GM19324 (cell line): ENCODE data around the gene SPAG8.

ENCODE experiments used
- ATAC-seq: cut with Tn5 transposase; IDR thresholded peaks from one replicate; pipeline ENCODE4 v1.9.1; 2021; ENCODE audit warnings: mild to moderate bottlenecking, moderate library complexity; ENCODE audit not compliant: unreplicated experiment, low FRiP score

The SPAG8 gene, protein sequence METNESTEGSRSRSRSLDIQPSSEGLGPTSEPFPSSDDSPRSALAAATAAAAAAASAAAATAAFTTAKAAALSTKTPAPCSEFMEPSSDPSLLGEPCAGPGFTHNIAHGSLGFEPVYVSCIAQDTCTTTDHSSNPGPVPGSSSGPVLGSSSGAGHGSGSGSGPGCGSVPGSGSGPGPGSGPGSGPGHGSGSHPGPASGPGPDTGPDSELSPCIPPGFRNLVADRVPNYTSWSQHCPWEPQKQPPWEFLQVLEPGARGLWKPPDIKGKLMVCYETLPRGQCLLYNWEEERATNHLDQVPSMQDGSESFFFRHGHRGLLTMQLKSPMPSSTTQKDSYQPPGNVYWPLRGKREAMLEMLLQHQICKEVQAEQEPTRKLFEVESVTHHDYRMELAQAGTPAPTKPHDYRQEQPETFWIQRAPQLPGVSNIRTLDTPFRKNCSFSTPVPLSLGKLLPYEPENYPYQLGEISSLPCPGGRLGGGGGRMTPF

DNA sequence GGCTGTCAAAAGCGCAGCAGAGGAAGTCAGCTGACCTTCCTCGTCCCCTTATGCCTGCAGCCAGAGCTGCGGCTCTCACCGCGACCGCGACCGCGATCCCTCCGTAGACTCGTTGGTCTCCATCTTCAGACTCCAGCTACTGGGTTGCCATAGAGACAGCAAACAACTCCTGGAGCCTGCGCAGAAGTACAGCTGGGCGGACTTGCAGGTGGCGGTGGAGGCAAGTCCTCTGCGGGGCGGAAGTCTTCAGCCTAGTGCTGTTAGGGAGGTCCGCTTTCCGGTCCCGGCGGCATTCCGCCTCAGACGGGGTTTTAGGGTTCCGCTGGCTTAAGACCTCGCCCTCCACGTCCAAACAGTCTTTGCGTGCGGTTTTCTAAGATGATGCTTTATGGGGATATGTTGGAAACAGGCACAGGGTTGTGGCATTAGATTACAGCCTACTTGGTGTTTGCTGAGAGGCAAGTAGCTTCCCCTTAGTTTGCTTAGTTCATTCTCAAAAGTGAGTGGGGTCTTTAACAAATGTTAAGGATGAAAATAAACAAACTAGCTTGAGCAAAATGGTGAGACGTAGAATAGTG, at the start of gene SPAG8:
Gene SPAG8 (minus strand): TSS at position 238 of the 578 bp plus-strand sequence. CDS start 115 bp downstream, at position 123.
- ATAC-seq: peak; percentile 53

DNA sequence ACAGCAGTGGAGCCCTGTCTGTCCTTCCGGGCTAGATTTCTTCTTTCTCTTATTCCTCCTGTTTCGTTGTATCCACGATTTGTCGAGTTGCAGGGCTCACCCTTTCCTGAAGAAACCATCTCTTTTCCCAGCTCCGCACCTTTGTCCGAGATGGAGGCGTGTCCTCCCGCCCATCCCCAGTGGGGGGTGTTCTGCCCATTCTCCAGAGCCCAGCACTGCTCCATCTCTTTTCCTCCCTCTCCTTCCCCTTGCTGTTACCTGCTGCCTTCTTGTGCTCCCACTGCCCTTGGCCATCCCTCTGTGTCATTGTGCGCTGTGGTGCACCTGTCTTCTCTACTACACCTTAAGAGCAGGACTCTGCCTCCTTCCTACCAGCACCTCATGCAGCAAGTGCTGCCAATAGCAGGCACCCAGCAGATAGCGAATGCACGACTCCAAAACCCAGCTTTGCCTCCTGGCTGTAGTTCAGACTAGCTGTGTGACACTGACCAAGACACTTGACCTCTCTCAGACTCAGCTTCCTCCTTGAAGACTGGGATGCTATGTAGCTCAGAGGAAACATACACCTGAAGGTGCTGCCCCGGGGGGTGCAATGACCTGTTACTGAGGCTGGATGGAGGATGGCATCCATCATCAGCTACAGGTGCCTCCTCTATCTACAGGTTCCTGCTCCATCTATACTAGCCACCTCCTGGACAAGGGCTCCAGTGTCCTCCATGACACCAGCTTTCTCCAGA, 49.3 kb upstream of the SPAG8 start:
- ATAC-seq: no peak

DNA sequence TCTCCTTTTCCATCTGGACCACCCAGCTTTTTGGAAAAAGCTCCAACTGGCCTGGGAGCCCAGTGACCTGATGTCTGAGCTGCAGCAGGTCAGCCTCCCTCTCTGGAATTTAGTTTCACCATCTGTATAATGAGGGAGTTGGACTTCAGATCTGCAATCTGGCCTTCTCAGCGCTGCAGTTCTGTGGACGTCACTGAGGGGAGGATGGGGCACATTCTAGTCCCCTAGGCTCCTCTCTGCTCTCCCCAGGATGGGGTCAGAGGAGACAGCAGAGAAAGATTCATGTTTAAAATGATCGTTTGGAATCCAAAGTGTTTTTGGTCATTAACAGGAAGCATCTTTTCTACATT, 47.9 kb upstream of the SPAG8 start:
- no peak for ATAC-seq

DNA sequence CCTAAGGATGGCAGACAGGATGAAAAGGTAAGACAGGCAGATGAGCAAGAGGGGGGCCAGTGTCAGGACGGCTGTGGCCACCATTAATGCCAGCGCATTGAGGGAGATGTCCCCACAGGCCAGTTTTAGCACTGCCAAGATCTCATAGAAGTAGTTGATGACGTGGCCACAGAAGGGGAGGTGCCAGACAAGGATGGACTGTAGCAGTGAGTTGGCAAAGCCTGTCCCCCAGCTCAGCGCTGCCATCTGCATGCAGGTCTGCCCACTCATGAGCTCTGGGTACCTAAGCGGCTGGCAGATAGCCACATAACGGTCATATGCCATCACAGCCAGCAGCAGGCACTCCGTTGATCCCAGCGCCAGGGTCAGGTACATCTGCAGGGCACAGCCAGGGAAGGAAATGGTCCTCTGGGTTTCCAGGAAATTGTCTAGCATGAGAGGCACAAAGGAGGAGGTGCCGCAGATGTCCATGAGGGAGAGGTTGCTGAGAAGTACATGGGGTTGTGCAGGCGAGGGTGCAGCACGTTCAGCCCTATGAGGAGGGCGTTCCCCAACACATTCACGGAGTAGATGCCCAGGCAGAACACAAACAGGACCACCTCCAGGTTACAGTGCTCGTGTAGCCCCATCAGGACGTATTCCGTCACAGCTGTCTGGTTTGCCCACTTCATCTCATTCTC, 47.4 kb upstream of the SPAG8 start:
- ATAC-seq: no peak

DNA sequence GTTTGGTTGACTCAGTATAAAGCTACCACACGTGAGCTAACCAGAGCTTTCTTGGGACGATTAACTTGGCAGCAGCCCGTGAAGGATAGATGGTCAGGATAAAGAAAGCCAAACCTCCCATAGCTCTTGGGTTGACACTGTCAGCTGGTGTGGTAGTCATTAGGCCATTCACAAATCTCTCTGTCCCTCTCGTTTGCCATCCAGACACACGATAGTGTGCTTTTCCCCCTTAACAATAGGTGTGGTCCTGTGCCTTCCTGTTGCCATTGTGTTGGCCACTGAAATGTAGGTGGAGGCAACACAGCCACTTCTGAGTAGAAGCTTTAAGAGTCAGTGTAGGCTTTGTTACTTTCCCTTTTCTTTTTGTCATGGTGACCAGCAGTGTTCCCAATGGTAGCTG, 46.4 kb upstream of the SPAG8 start:
- no peak for ATAC-seq

DNA sequence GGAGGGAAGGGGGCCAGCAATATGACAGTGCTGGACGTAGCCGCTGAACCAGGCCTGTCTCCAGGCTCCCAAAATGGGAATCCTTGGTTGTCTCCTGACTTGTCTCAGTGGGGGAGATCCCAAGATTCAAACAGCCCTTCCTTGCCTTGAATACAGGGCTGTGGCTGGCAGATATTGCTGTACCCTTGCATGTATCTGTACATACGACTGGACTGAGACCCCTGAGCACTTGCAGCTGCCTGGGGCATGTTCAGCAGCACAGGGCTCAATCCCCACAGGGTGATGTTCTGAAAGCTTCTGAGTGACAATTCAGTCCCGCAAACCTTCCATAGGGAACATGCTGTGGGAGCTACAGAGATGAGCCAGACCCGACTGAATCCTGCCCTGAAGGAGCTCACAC, 44.8 kb upstream of the SPAG8 start:
- ATAC-seq: no peak

DNA sequence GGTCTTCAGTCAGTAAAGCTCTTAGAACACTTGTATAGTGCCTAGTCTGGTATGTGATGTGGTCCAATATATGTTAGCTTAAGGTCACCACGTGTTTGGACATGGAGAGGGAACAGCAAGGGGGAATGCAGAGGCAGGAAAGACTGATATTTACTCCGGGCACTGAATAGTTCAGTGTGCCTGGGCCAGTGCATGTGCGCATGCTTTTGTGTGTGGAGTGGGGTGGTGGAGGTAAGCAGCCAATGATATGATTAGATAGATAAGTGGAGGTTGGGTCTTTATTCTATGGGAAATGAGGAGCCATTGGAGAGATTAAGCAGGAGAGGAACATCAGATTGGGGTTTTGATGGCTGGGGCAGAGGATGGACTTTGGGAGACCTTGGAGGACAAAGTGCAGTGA, 44.1 kb upstream of the SPAG8 start:
- no peak for ATAC-seq

DNA sequence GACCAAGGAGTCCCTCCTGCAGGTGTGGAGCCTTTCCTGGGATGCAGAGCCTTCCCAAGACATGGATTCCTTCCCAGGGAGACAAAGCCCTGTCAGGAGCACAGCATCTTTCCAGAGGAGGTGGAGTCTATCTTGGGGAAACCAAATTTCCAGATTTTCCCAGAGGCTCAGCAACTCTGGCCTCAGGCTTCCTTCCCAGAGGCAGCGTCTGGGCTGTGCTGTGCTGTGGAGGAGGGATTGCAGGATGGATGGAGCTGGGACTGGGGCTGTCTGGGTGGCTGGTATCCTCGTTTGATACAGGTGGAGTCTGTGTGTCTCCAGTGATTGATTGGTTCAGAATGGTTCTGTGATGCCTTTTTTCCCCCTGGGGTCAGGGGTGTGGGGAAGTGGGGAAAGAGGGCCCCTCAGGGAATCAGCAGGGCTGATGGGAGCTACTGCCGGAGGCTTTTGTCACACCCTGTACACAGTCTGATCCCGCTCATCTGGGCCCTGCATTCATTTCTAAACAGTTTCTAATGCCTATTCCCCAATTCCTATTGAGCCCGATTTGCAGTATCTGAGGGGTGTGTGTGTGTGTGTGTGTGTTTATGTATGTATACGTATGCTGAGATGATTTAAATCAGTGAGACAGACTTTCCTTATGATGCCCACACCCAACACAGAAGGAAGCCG, 42.2 kb upstream of the SPAG8 start:
- ATAC-seq: no peak

DNA sequence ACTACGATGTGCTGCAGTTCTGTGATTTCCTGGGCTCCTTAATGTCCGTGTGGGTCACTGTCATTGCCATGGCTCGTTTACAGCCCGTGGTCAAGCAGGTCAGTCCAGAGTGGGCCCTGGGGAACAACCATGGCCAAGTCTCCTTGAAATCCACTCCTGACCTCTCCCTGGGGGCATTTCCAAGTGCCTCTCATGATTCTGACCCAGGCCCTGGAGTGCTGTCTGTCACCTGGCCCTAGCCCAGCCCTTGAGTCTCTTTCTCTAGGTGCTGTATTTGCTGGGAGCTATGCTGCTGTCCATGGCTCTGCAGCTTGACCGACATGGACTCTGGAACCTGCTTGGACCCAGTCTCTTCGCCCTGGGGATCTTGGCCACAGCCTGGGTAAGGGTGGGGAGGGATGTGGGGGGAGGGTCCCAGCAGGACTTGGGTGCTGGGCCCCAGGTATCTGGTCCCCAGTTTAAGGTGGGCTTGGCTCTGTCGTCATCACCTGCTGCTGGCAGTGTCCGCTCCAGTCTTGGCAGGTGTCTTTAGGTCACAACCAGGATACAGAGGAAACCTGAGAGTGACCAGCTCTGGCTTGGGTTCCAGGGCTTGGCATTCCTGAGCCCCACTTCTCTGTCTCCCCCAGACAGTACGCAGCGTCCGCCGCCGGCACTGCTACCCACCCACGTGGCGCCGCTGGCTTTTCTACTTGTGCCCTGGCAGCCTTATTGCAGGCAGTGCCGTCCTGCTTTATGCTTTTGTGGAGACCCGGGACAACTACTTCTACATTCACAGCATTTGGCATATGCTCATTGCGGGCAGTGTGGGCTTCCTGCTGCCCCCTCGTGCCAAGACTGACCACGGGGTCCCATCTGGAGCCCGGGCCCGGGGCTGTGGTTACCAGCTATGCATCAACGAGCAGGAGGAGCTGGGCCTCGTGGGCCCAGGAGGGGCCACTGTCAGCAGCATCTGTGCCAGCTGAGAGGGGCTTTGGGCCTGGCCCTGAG, 41.1 kb upstream of the SPAG8 start:
- no peak for ATAC-seq

DNA sequence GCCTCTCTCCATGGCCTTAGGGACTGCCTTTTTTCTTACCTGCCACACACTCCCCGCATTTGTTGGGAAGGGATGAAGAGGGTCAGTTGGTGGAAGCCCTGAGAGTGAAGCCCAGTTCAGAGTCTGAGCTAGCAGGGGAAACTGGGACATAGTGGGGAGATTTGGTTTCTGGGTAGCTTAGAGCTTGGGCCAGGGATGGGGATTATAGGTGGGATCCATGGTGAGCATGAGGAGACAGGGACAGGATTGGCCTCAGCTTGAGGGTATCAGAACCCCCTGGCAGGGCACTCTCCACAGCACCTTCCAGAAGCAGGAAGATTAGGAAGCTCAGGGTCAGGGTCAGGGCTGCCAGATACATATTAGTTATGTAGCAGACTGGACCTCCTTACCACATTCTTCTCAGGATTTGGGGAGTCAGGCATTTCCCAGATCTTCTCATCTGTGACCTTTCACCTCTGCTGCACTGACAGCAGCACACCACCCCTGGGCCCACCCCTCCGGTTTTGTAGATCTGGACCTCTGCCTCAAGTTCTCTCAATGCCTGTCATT, 40.3 kb upstream of the SPAG8 start:
- ATAC-seq: no peak

DNA sequence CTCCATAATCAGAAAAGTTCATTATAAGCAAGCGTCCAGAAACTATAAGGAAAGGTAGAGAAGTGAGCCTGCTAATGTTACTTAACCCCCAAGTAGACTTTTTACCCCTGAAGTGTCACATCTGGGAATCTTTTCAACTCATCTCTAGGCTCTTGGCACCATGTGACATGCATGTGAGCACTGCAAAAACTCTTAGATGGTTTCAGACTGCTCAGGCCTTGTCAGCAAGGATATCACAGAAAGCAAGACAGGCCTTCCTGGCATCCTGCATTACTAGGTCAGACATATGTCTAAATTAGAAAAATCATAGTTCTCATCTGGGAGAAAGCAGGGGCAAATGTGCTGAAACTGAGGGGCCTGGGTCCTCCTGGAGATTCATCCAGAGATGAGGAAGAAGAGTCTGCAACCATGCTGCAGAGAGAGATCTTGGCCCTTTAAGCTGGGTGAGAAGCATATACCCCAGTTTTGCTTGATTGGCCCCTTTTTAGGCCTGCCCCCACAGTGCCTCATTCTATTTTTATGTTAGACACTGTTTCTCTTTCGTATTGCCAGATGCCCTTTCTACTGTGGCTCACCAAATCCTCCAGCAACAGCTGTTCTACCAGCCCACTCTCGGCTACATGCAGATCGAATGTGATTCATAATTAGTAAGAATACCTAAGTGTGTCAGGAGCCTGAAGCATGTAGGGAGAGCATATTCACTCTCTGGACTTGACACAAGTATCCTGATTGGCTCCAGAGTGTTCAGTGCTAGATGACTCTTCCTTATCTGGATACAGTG, 35.9 kb upstream of the SPAG8 start:
- peak; percentile 84 for ATAC-seq

DNA sequence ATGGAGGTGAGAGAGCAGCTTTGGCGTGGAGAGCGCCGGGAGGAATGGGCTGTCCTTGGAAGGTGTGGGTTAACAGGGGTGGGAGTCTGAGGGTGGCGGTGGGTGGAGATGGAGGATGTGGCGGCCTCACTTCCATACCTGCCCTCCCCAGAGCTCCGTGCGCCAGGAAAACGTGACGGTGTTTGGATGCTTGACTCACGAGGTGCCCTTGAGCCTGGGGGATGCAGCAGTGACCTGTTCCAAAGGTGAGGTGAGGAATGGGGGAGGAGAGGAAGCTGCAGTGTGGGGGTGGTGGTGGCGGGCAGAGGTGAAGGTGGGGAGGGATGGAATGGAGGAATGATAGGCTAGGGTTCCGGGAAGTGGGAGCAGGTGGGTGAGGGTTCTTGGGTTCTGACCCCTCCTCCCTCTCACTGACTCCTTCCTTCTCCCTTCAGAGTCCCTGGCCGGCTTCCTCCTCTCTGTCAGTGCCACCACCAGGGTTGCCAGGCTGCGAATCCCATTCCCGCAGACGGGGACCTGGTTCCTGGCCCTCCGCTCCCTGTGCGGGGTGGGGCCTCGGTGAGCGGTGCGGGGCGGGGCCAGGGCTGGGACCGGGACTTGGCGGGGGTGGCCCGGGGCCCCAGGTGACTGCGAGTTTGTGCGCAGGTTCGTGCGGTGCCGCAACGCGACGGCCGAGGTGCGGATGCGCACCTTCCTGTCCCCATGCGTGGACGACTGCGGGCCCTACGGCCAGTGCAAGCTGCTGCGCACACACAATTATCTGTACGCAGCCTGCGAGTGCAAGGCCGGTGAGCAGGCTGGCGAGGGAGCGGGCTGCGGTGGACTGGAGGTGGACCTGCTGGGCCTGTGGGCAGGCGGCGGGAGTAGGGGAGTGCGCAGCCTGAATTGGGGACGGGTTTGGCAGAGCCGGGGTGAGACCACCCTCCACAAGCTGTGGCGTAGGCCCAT, 34.0 kb upstream of the SPAG8 start:
- no peak for ATAC-seq

DNA sequence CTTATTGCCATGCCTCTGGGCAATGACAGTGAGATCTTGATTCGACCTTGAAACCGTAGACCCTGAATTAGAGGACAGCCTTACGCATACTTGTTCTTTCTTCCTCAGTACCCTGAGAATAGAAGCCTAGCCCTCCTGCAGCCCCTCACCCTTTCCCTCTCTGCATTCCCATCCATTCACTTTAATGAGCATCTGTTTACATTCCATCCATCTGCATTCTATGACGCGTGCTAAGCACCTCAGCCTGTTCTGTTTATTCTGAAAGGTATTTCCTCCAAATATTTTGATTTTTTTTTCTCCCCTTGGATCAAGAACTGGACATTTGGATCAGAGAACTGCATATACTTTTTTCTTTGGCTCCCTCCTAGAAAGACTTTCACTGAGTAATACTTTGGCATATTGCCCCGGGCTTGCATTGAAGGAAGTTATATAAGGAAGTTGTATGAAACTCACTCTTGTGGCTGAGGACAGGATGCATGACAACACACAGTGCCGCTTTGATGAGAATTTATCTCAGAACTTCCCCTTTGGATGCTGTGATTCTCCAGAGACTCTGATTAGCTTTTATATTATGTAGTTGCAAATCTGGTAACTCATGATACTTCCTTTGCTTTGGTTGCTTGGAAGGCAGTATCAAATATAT, 32.7 kb upstream of the SPAG8 start:
- ATAC-seq: no peak

DNA sequence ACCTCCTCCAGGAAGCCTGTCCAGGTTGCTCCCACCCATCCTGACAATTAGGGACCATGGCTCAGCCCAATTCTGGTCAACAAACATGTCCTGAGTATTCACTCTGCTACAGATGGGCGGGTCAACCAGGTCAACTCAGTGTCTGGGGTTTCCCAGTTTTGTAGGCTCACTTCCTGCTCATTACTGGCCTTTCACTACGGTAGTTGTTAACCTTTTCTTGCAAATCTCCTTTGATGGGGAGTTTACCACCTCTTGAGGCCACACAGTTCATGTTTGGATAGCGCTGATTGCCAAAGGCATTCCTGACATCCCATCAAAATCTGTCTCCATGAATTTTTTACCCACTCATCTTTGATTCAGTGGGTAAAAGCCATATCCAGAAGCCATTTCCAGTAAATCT, 30.7 kb upstream of the SPAG8 start:
- no peak for ATAC-seq

DNA sequence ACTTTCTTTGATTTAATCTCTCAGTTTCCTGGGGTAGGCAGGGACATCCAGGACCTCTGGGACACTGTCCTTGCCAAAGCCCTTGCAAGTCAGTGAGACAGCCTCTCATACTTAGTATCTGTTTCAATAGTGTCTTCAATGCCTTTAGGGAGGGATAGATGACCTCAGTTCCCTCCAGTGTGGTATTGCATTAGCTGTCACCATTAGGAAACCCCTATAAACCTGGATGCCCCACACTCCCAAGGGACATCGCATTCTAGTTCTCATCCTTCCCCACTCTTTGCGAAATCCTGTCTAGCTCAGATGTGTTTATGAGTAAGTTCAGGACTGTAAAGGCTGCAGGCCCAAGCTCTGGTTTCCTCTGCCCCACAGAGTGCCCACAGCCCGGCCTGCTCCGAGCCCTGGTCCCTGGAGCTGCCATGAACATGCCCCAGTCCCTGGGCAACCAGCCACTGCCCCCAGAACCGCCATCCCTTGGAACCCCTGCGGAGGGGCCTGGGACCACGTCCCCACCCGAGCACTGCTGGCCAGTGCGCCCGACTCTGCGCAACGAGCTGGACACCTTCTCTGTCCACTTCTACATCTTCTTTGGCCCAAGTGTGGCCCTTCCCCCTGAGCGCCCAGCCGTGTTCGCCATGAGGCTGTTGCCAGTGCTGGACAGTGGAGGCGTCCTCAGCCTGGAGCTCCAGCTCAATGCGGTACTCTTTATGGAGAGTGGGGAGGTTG, 30.1 kb upstream of the SPAG8 start:
- ATAC-seq: no peak

DNA sequence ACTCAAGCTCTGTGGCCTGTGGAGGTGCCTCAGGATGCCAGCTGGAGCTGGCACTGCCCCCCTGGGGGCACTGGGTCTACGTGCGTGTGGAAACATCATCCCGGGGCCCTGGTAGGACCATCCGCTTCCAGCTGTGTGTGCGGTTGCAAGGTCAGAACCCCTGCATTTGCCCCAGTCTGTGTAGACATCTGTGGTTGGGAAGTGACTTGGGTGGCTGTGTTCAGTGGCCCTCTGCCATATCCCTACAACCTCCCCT, 29.5 kb upstream of the SPAG8 start:
- no peak for ATAC-seq
